Spleen (tissue), 7 donors: ENCODE data around the gene CENPC.

Source experiments
- POLR2A ChIP-seq, 3 donors: fragments of 450-650 bp; IDR thresholded peaks; one replicate each; pipeline ENCODE4 v1.5.1; 2017; ENCODE audit warnings: antibody characterized with exemption in 3 of 3, mild to moderate bottlenecking in 1 of 3
- POLR2AphosphoS5 ChIP-seq, 3 donors: sonication (generic); formaldehyde crosslinking; IDR thresholded peaks; one replicate each; pipeline ENCODE4 v1.5.1; 2017; ENCODE audit warnings: antibody characterized with exemption in 3 of 3
- TF ChIP-seq, protein P1 (sequence below), 11 experiments: fragments of 200-600 bp in 7 of 11; fragments of 450-650 bp in 4 of 11; sonication (generic) in 4 of 11; IDR thresholded peaks in 8 of 11; conservative IDR thresholded peaks in 3 of 11; 1 replicate in 7 of 11; 2 replicates in 4 of 11; pipeline versions ENCODE4 v1.4.0 to v1.8.0; 2016 to 2021; ENCODE audit warnings: antibody characterized with exemption in 11 of 11, inconsistent platforms in 4 of 11, mild to moderate bottlenecking in 1 of 11
- donor health status: DM: no; HTN: no; CAD: no; lungs with moderate emphysema.
- donor health status: DM: no; HTN: no; CAD: no.
- donor health status: DM: no; HTN: no; CAD: no.

DNA sequence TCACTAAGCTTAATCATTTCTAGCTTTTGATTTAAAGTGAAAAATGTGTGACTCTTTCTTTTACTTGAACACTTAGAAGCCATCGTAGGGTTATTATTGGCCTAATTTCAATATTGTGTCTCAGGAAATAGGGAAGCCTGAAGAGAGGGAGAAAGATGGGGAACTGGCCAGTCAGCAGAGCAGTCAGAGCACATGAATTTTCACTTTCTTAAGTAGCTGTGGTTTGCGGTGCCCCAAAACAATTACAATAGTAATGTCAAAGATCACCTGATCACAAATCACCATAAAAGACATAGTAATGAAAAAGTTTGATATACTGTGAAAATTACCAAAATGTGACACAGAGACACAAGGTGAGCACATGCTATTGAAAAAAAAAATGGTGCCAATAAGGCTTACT lies 45.5 kb downstream of the CENPC start:
- TF ChIP-seq, protein P1, sequence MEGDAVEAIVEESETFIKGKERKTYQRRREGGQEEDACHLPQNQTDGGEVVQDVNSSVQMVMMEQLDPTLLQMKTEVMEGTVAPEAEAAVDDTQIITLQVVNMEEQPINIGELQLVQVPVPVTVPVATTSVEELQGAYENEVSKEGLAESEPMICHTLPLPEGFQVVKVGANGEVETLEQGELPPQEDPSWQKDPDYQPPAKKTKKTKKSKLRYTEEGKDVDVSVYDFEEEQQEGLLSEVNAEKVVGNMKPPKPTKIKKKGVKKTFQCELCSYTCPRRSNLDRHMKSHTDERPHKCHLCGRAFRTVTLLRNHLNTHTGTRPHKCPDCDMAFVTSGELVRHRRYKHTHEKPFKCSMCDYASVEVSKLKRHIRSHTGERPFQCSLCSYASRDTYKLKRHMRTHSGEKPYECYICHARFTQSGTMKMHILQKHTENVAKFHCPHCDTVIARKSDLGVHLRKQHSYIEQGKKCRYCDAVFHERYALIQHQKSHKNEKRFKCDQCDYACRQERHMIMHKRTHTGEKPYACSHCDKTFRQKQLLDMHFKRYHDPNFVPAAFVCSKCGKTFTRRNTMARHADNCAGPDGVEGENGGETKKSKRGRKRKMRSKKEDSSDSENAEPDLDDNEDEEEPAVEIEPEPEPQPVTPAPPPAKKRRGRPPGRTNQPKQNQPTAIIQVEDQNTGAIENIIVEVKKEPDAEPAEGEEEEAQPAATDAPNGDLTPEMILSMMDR (IDR thresholded peaks at IDR 0.05 in 8 of 11, conservative IDR thresholded peaks at IDR 0.05 in 3 of 11), result no peak
- no peak for TF ChIP-seq POLR2AphosphoS5 (IDR thresholded peaks at IDR 0.05)
- TF ChIP-seq POLR2A (IDR thresholded peaks at IDR 0.05), result no peak
